AG09319 (cell line): ENCODE measurements around the gene SLCO1B3.

ENCODE experiments used
- DNase-seq: peaks from one replicate; pipeline ENCODE4 v3.0.0-alpha.2; 2010; ENCODE audit warnings: low read depth; ENCODE audit errors: extremely low read depth
- CTCF ChIP-seq: IDR thresholded peaks from 2 replicates; pipeline ENCODE4 v1.5.1; 2011; ENCODE audit warnings: low read depth, mild to moderate bottlenecking, inconsistent platforms, low read length, moderate library complexity

The SLCO1B3 gene

GRCh38 chr12:20950248-20950647, 139.7 kb downstream of the SLCO1B3 start:
- DNase-seq, result no peak
- TF ChIP-seq CTCF, result no peak; the same call in 1 of the 2 replicates

GRCh38 chr12:20963303-20963702, 152.8 kb downstream of the SLCO1B3 start:
- no peak for TF ChIP-seq CTCF
- DNase-seq, result no peak

GRCh38 chr12:20963762-20964161, 153.3 kb downstream of the SLCO1B3 start:
- no peak for TF ChIP-seq CTCF
- no peak for DNase-seq
